Measurements from ENCODE around the gene PRRC2B.

DNA sequence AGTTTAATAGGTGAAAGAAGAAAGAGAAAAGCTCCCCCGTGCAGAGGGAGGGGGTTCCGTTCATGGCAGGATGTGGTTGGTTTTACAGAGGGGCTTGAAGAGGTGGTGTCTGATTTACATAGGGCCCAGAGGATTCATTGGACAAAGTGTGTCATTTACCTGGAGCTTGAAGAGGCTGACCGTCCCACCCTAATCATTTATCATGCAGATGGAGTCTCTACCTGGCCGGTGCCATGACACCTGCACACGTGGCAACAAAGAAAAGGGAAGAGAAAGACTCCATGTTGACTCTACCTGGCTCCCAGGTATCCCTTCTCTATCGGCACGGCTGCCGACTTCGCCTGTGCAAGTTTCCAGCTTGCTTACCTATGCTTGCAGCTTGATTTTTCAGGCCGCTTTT lies 35.3 kb upstream of the PRRC2B start:
- TF ChIP-seq, protein P1, sequence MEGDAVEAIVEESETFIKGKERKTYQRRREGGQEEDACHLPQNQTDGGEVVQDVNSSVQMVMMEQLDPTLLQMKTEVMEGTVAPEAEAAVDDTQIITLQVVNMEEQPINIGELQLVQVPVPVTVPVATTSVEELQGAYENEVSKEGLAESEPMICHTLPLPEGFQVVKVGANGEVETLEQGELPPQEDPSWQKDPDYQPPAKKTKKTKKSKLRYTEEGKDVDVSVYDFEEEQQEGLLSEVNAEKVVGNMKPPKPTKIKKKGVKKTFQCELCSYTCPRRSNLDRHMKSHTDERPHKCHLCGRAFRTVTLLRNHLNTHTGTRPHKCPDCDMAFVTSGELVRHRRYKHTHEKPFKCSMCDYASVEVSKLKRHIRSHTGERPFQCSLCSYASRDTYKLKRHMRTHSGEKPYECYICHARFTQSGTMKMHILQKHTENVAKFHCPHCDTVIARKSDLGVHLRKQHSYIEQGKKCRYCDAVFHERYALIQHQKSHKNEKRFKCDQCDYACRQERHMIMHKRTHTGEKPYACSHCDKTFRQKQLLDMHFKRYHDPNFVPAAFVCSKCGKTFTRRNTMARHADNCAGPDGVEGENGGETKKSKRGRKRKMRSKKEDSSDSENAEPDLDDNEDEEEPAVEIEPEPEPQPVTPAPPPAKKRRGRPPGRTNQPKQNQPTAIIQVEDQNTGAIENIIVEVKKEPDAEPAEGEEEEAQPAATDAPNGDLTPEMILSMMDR (IDR thresholded peaks at IDR 0.05; ENCODE audit: low read depth, low read length, missing input control), result no peak
- TF ChIP-seq EGR1 (IDR thresholded peaks at IDR 0.05; ENCODE audit: low read depth in 2 of 2) (no peak), FOXA1 (IDR thresholded peaks at IDR 0.05) (no peak), TAF1 (conservative IDR thresholded peaks at IDR 0.05) (no peak), RXRA (IDR thresholded peaks at IDR 0.05) (no peak), YY1 (IDR thresholded peaks at IDR 0.05) (no peak), SP1 (IDR thresholded peaks at IDR 0.05) (no peak), RAD21 (IDR thresholded peaks at IDR 0.05) (no peak), NR2F2 (IDR thresholded peaks at IDR 0.05) (no peak), HNF4A (conservative IDR thresholded peaks at IDR 0.05) (no peak)
- TF ChIP-seq, protein P2, sequence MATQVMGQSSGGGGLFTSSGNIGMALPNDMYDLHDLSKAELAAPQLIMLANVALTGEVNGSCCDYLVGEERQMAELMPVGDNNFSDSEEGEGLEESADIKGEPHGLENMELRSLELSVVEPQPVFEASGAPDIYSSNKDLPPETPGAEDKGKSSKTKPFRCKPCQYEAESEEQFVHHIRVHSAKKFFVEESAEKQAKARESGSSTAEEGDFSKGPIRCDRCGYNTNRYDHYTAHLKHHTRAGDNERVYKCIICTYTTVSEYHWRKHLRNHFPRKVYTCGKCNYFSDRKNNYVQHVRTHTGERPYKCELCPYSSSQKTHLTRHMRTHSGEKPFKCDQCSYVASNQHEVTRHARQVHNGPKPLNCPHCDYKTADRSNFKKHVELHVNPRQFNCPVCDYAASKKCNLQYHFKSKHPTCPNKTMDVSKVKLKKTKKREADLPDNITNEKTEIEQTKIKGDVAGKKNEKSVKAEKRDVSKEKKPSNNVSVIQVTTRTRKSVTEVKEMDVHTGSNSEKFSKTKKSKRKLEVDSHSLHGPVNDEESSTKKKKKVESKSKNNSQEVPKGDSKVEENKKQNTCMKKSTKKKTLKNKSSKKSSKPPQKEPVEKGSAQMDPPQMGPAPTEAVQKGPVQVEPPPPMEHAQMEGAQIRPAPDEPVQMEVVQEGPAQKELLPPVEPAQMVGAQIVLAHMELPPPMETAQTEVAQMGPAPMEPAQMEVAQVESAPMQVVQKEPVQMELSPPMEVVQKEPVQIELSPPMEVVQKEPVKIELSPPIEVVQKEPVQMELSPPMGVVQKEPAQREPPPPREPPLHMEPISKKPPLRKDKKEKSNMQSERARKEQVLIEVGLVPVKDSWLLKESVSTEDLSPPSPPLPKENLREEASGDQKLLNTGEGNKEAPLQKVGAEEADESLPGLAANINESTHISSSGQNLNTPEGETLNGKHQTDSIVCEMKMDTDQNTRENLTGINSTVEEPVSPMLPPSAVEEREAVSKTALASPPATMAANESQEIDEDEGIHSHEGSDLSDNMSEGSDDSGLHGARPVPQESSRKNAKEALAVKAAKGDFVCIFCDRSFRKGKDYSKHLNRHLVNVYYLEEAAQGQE (IDR thresholded peaks at IDR 0.05), result no peak
- TF ChIP-seq, protein P3, sequence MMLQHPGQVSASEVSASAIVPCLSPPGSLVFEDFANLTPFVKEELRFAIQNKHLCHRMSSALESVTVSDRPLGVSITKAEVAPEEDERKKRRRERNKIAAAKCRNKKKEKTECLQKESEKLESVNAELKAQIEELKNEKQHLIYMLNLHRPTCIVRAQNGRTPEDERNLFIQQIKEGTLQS (IDR thresholded peaks at IDR 0.05), result no peak
- TF ChIP-seq, protein P4, sequence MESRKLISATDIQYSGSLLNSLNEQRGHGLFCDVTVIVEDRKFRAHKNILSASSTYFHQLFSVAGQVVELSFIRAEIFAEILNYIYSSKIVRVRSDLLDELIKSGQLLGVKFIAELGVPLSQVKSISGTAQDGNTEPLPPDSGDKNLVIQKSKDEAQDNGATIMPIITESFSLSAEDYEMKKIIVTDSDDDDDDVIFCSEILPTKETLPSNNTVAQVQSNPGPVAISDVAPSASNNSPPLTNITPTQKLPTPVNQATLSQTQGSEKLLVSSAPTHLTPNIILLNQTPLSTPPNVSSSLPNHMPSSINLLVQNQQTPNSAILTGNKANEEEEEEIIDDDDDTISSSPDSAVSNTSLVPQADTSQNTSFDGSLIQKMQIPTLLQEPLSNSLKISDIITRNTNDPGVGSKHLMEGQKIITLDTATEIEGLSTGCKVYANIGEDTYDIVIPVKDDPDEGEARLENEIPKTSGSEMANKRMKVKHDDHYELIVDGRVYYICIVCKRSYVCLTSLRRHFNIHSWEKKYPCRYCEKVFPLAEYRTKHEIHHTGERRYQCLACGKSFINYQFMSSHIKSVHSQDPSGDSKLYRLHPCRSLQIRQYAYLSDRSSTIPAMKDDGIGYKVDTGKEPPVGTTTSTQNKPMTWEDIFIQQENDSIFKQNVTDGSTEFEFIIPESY (IDR thresholded peaks at IDR 0.05), result no peak
- TF ChIP-seq, protein P5, sequence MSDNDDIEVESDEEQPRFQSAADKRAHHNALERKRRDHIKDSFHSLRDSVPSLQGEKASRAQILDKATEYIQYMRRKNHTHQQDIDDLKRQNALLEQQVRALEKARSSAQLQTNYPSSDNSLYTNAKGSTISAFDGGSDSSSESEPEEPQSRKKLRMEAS (IDR thresholded peaks at IDR 0.05), result no peak

All from liver (tissue), 3 donors.